GM19025 (cell line): ENCODE measurements around the gene CASZ1.

Experiments used
- ATAC-seq: cut with Tn5 transposase; IDR thresholded peaks from one replicate; pipeline ENCODE4 v1.9.1; 2021; ENCODE audit warnings: mild to moderate bottlenecking, low read depth, moderate library complexity; ENCODE audit not compliant: unreplicated experiment

Gene CASZ1

DNA sequence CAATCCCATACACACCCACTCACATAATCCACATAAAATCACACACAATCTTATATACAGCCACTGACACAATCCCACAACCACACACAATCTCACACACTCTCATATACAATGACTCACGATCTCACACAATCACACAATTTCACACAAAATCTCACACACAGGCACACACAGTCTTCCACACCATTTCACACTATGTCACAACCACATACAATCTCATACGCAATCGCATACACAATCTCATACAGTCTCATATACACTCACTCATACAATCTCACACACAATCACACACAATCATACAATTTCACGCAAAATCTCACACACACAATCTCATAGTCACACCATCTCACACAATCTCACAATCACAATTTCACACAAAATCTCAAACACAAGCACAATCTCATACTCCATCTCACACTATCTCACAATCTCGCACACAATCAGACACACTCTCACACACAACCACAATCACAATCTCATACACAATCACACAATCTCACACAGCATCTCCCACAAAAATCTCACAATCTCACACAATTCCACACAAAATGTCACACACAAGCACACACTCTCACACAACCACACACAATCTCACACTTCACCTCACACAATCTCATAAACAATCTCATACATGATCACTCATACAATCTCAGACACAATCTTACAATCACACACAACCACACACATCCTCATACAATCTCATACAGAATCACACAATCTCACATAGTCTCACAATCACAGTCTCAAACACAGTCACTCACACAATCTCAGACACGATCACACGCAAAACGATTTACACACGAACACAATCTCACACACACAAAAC lies 18.5 kb downstream of the CASZ1 start:
- no peak for ATAC-seq

DNA sequence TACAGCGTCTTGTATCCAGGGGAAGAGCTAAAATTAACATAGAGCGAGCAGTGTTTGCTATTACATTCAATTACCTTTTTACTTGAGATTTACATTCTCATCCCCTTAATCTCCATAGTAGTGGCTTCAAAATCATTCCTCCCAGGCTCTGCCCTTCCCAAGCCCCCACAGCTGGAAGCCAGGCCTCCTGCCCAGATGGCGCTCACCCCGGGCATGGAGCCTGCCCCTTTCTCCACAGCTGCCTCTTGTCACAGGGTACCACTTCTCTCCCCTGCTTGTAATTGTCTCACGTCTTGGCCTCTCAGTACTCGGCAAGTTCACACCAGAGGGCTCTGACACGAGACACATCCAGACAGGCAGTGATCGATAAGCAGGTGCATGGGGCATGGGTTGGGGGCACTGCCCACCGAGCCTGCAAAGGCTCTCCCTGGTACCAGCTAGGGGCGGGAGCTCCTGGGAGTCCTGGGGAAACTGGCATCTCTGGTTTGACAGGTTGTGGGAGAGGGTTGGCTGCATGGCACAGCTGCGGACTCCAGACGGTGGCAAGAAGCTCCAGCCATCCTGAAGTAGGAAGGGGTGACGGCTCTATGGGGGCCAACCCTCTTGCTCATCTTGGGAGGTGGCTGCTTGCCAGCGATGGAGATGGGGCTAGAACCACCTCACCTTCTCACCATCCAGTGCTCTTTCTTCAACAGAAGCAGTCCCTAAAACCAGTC lies 20.1 kb downstream of the CASZ1 start:
- no peak for ATAC-seq

GRCh38 chr1:10775763-10776162 lies 20.7 kb downstream of the CASZ1 start:
- no peak for ATAC-seq

- no peak for ATAC-seq
Observed at GRCh38 chr1:10774615-10775310, 21.7 kb downstream of the CASZ1 start.

GRCh38 chr1:10773851-10774614 lies 22.4 kb downstream of the CASZ1 start:
- no peak for ATAC-seq

DNA sequence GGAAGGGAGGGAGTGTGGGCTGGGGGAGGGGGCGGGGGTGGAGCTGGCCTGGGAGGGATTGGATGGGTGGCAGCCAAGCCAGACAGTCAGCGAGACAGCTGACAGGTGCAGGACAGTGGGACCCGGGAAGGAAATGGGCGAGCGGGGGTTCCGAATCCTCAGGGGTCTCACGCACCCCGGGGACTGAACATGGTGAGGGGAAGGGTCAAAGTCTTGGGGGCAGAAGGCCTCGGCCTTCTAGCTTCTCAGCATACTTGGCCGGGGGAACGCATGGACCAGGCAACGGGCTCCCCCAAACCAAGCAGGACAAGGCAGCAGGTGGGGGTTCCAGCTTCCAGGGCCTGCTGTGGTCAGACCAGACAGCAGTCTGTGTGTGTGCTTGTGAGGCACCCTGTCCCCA lies 23.1 kb downstream of the CASZ1 start:
- no peak for ATAC-seq

DNA sequence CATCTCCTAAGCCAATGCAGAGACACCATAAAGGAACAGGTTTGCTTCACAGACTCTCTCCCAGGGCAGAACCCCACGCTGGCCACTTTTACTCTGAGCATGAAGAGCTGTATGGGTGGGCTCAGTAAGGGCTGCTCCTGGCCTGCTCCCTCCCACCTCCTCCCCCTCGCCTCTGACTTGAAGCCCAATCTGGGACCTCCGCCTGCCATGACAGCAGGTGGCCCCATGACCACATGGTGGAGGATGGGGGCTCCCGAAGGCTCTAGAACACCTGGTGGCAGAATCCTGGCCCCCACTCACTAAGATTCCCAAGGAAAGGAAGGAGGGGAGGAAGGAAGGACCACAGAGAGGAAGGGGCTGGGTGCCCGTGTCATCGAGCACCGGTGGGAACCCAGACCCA lies 23.7 kb downstream of the CASZ1 start:
- no peak for ATAC-seq

DNA sequence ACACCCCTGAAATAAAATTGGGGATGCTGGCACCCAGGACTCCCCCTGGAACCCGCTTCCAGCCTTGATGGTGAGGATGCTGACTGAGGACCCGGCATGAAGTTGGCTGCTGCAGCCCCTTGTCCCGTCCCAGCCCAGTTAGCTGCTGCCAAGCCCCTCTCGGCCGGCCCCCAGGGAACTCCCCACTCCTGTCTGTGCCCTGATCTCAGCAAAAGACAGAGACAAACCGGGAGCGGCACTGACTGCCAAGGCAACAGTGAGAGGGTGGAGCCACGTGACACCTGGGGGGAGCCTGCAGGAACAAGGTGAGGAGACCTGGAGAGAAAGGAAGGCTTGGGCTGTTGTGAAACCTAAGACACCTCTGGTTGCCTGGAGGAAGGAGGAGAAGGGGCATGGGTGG lies 24.7 kb downstream of the CASZ1 start:
- ATAC-seq: no peak

DNA sequence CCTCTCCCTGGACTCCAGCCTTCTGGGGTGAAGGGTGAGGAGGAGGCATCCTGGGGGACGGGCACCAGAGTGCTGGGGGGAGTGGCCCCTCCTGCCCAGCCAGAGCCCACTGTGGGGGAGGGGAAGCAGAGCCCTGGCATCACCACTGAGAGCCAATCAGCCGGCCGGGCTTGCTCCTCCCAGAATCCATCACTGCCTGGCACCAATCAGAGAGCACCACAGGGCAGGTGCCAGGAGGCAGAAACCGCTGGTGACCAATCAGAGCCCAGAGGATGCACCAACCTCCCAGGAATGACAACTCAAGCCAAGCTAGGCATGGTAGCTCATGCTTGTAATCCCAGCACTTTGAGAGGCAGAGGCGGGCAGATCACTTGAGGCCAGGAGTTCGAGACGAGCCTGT lies 27.9 kb downstream of the CASZ1 start:
- no peak for ATAC-seq

- no peak for ATAC-seq
Observed at GRCh38 chr1:10767282-10767681, 29.2 kb downstream of the CASZ1 start.

DNA sequence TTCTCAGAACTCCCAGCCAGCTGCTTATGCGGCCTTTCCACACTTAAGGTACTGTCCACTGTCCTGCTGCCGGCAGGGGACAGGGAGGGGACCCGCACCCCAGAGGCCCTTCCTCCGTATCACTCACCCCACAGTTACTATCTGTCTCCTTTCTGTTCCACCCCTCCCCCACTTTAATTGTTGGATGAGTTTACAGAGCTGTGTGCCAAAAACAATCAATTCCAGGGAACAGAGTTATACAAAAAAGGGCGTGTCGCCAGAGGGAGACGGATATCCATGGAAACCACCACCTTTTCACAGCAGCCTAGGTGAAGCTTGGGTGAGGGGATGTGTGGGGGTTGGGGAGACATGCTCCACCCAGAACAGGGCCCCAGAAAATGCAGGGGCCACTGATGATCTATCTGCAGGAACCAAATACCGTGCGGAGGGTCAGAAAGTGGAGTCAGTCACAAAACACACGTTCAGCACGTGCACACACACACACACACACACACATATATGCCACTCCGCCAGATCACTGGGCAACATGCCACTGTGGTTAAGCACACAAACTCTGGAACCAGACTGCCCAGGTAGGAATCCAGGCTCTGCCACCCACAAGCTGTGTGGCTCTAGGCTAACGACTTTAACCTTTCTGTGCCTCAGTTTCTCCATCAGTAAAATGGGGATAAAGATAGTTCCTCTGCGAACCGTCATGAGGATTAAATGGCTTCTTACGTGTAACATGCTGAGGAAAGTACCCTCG lies 30.5 kb downstream of the CASZ1 start:
- no peak for ATAC-seq

- no peak for ATAC-seq
Observed at GRCh38 chr1:10765304-10765703, 31.1 kb downstream of the CASZ1 start.

DNA sequence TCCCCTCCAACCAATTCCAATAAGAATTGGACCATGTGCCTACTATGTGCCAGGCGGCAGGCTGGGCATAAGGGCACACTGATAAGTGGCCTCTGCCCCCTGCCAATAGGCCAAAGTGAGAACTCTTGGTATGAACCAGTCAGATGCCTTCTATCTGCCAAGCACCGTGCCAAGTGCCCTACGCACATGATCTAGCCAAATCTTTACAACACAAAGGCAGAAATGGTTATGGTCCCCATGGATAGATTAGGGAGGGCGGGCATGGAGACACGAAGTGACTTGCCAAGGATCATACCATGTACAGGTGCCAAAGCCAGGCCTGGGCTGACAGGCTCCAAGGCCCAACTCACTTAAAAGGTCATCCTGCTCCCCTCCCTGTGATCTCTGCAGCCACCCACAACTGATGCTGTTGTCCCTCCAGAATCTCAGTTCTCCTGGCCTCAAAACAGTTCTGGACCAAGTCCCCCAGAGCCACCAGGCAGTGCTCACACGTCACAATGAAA lies 32.1 kb downstream of the CASZ1 start:
- ATAC-seq: no peak

GRCh38 chr1:10762875-10763274 lies 33.6 kb downstream of the CASZ1 start:
- no peak for ATAC-seq

- no peak for ATAC-seq
Observed at GRCh38 chr1:10762153-10762523, 34.3 kb downstream of the CASZ1 start.

GRCh38 chr1:10761503-10762152 lies 34.8 kb downstream of the CASZ1 start:
- no peak for ATAC-seq

GRCh38 chr1:10760566-10761502 lies 35.6 kb downstream of the CASZ1 start:
- no peak for ATAC-seq
